Lower leg skin (tissue), 3 donors: ENCODE data around the gene MAGEF1.

Source experiments
- CTCF ChIP-seq, 3 donors: fragments of 450-650 bp; IDR thresholded peaks; one replicate each; pipeline ENCODE4 v1.5.1; 2016; ENCODE audit warnings: antibody characterized with exemption in 3 of 3, mild to moderate bottlenecking in 3 of 3, moderate library complexity in 2 of 3
- POLR2A ChIP-seq, 2 donors: fragments of 450-650 bp; IDR thresholded peaks; one replicate each; pipeline ENCODE4 v1.6.1; 2016 to 2017; ENCODE audit warnings: antibody characterized with exemption in 2 of 2, mild to moderate bottlenecking in 1 of 2, moderate library complexity in 1 of 2

- TF ChIP-seq CTCF (IDR thresholded peaks at IDR 0.05) (no peak), POLR2A (IDR thresholded peaks at IDR 0.05) (no peak)
Observed at GRCh38 chr3:184683234-184683633, 28.6 kb downstream of the MAGEF1 start.
